Activated CD4-positive, alpha-beta T cell treated with anti-CD3 and anti-CD28 coated beads, Interleukin-10, Interleukin-2, amounts not matched to agents 100 ng/mL and 50 ng/mL, durations not matched to agents 16 hours and 8 hours (primary cell): ENCODE results near the gene MANEAL.

ENCODE experiments used
- DNase-seq: peaks from one replicate; pipeline ENCODE4 v3.0.0-alpha.2; 2020

Gene MANEAL

DNA sequence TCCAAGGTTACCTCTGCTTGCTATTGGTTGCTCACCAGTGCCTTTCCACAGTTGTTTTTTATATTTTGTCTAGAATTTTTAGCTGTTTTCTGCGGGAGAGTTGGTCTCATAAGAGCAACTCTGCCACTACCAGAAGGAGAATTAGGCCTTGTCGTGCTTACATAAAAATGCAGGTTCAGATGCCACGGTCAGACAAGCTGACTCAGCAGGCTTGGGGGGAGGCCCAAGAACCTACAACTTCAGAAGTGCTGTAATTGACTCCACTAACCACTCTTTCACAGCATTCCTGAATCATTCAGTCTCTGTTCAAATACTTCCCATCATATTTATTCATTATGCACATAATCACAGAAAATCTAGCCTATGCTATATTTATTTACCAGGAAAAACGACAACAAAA, 37.5 kb downstream of the MANEAL start:
- DNase-seq: no peak

DNA sequence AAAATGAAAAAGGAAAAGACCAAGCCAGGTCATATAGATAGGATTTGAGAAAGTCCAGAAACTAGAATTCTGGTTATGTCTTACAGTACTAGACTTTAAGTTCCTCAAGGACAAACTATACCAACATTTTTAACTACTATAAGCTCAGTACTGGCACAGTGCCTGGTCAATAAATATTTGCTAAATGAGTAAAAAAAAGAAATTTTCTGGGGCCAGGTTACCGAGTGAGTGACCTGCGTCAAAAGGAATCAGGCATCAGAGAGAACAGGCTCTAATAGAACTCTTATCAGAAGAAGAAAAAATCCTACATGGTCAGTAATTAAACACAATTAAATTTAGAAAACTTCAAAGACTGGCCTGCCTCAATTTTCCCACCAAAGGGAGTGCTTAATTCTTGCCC, 38.2 kb downstream of the MANEAL start:
- DNase-seq: no peak

DNA sequence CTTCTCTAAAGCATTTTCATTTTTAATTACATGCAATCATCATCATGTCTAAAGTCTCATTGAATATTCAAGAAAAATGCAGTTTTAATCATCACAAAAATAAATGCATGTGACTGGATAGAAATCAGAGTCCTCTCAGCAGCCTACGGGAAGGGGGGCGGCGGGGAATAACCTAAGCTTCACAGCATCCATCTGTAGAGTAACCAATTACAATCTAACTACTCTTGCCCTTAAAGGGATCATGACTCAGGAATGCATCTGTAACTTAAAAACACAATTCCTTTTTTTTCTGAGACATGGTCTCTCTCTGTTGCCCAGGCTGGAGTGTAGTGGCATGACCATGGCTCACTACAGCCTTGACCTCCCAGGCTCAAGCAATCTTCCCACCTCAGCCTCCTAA, 43.1 kb downstream of the MANEAL start:
- no peak for DNase-seq

DNA sequence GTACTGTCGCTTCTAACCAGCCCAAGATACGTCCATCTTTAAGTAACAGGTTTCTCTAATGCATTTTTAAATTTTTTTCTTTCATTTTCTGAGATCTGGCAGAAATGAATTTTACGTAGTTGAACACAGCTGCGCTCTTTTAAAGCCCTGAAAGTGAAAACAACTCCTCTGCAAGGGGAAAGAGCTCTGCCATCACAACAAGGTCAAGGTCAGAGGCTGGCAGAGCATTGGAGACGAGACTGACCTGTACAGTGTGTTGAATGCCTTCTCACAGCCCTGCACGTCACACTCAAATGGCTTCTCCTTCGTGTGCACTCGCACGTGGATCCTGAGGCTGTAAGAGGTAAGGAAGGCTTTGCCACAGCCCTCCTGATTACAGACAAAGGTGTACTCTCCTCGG, 46.0 kb downstream of the MANEAL start:
- DNase-seq: no peak

DNA sequence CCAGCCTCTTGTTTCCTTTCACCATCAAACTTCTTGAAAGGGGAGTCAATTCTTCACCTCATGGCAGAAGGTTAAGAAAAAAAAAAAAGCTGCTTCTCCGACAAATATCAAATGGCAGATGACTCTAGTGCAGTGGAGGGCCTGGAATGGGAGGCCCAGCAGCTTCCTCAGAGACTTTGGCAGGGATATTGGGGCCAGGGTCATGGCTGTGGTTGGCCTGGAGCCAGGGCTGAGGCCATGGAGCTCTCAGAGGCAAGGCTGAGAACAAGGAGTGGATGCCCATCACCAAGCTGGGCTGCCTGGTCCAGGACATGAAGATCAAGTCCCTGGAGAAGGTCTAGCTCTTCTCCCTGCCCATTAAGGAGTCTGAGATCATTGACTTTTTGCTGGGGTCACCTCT, 47.1 kb downstream of the MANEAL start:
- no peak for DNase-seq

DNA sequence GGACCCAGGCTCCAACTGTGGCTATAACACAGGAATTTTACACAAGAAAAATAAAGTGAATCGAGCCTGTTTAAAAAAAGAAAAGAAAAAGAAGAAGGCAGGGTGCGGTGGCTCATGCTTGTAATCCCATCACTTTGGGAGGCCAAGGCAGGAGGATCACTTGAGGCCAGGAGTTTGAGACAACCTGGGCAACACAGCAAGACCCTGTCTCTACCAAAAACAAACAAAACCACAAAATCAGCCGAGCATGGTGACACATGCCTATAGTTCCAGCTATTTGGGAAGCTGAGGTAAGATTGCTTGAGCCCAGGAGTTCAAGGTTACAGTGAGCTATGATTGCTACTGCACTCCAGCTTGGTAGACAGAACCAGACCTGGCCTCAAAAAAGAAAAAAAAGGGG, 48.0 kb downstream of the MANEAL start:
- DNase-seq: no peak

DNA sequence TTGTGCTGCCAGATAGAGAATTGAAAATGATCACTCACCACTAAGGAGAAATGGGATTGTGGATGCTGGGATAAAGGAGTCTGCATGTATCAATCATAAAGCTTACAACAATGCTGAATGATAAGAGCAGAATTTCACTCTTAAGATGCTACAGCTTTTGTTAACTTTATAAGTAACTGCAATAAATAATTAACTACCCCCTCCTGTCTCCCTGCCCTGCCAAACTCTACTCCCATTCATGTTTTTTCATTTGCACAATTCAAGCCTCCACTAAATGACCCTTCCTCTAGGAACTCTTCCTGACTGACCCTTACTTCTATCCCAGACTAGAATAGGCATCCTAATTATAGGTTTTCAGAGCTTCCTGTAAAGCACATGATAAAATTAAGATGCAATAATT, 50.9 kb downstream of the MANEAL start:
- DNase-seq: no peak

DNA sequence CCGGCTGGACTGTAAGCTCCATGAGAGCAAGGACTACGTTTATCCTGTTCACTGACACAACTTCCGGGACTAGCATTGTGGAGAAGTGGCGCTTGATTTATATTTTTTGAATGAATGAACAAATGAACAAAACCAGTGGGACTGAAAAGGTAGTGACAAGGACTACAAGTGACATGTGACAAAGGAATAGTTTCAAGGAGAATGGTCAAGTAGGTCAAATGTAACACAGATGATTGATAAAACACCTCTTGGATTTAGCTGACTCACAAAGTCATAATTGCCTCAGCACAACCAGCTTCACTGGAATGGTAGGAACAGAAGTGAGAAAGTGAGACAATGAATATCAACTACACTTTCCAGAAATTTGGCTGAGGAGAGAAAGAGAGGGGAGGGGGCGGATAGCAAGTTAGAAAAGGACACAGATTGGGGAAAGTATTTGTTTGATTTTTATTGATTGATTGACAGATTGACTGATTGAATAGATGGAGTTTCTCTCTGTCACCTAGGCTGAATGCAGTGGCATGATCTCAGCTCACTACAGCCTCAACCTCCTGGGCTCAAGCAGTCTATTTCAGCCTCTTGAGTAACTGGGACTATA, 51.5 kb downstream of the MANEAL start:
- DNase-seq: no peak

DNA sequence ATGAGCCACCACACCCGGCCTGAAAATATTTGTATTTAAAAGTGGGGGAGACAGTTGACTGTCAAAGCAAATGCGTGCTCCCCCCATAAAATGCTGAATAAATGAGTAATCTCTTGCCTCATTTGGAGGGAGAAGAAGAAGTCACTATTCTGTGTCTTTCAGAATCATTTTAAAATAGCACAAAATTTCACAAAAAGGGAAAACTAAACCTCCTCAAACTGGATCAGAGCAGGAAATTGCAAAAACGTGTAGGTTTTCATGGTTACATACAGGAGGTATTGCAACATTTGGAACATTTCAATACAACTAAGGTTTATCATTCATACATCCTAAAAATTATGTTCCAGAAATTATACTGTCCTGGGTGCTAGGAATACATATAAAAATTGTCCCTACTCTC, 52.1 kb downstream of the MANEAL start:
- DNase-seq: no peak

DNA sequence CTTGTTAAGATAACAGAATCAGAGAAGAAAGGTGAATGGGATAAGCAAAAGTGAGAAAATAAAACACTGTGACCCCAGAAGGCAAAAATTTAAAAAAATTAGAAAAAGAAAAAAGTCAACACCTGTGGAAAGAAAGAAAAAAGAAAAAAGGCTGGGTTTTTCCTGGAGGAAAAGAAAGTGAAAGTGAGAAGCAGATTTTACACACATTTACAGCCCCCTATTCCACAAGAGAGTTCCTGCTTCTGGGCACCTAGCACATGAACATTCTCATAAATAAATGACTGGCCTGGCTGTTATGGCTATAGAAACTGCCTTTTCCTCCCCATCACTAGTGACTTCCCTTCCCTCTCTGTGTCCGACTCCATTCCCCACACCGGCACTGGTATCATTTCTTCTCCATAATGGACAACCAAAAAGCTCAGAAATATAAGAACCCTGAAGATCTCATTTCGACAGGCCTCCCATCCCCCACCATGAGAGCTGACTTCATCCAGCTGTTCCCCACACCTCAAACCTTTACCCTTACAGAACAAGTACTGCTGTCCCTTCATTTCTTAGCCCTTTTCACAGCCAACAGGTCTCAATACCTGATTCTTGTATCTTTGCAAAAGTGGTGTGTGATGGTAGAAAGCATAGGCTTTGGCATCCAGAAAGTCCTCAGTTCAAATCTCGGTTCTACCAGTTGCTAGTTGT, 53.1 kb downstream of the MANEAL start:
- no peak for DNase-seq

DNA sequence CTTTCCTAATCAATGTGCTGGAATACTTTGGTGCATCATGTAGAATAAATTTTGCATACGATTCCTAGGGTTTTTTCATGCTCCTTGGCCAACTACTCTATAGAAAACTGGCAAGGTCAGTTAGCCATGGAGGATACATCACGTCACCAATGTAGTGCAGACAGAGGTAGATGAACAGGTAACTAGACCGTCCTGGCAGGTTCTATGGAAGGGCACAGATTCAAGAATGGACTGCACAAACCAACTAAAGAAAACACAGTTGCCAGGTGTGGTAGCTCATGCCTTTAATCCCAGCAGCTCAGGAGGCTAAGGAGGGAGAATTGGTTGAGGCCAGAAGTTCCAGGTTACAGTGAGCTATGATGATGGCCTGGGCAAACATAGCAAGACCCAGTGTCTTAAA, 55.8 kb downstream of the MANEAL start:
- no peak for DNase-seq

DNA sequence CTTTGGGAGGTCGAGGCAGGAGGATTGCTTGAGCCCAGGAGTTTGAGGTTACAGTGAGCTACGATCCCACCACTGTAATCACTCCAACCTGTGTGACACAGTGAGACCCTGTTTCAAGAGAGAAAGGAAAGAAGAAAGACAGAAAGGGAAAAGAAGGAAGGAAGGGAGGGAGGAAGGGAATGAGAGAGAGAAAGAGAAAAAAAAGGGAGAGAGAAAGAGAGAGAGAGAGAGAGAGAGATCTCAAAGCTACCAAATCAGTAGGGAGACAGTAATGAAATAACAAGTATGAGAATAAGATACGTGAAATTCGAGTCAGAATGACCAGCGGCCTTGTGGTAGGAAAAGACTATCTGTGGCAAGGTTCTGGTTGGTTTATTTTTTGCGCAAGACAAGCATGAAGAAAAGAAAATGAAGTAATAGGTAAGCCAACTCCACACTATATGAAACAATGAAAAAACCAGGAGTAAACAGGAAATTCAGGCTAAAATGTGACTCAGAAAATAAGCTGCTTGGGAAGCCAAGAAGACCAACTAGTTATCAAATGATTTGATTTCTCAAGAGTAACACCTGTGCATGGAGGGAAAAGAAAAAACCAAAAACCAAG, 56.8 kb downstream of the MANEAL start:
- DNase-seq: no peak
